ENCODE data around the gene CRY1.

CRY1 gene

DNA sequence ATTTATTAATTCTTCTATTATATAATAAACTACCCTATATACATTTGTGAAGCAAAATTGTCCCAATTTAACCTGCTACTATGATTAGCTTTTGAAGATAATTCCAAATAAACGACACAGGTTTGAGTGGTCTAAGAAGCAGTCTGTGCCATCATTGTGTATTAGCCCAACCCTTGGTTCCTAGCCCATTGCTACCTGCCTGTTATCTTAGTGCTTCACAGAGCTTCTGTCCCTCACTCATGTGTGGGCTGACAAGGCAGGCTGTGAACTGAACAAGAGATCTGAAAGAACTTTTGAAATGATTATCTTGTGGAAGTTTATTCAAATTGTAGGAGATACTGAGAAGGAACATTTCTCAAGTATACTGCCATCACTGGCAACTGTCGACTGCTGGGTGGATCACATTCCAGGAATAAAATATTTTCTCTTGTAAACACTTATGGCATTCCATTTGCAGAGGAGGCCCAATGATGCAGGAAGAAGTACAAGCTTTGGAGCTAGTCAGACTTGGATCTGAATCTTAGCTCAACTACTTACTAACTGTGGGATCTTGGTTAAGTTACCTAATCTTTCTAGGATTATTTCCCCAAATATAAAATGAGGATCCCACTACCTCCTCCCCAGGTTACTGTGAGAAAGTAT is 98.6 kb downstream of the CRY1 start:
- FAIRE-seq, result no peak
- DNase-seq (ENCODE audit: insufficient read length, low spot score), result no peak
- TF ChIP-seq POLR2A (IDR thresholded peaks at IDR 0.05; ENCODE audit: low read depth, low read length) (no peak), TAF1 (IDR thresholded peaks at IDR 0.05; ENCODE audit: low read depth, low read length) (no peak), PAX5 (IDR thresholded peaks at IDR 0.05; ENCODE audit: insufficient read depth, low read length, severe bottlenecking) (no peak), POLR2AphosphoS5 (IDR thresholded peaks at IDR 0.05; ENCODE audit: low read depth, low read length) (no peak), SPI1 (IDR thresholded peaks at IDR 0.05; ENCODE audit: low read depth, low read length) (no peak), POU2F2 (IDR thresholded peaks at IDR 0.05; ENCODE audit: low read depth, low read length) (no peak)

DNA sequence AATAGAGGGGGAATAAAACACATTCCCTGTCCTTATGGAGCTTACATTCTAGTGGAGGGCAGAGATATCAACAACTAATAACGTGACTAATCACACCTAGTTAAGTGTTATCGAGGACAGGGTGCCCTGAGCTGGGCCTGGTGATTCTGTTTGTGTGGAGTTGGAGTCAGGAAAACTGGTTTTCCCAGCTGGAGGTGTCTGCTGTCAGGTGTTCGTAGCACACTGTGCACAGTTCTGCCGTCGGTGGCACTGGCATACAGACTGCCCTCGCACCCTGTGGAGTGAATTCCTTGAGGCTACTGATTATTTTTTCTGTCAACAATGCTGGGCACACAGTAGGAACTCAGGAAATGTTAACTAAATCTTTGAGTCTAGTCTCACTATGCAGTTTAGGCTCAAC is 105.5 kb downstream of the CRY1 start:
- DNase-seq (ENCODE audit: insufficient read length, low spot score), result no peak
- no peak for TF ChIP-seq PAX5 (IDR thresholded peaks at IDR 0.05; ENCODE audit: insufficient read depth, low read length, severe bottlenecking)
- TF ChIP-seq POLR2A (IDR thresholded peaks at IDR 0.05; ENCODE audit: low read depth, low read length), result no peak
- TF ChIP-seq POLR2AphosphoS5 (IDR thresholded peaks at IDR 0.05; ENCODE audit: low read depth, low read length), result no peak
- TF ChIP-seq POU2F2 (IDR thresholded peaks at IDR 0.05; ENCODE audit: low read depth, low read length), result no peak
- TF ChIP-seq SPI1 (IDR thresholded peaks at IDR 0.05; ENCODE audit: low read depth, low read length), result no peak
- TF ChIP-seq TAF1 (IDR thresholded peaks at IDR 0.05; ENCODE audit: low read depth, low read length), result no peak
- no peak for FAIRE-seq

DNA sequence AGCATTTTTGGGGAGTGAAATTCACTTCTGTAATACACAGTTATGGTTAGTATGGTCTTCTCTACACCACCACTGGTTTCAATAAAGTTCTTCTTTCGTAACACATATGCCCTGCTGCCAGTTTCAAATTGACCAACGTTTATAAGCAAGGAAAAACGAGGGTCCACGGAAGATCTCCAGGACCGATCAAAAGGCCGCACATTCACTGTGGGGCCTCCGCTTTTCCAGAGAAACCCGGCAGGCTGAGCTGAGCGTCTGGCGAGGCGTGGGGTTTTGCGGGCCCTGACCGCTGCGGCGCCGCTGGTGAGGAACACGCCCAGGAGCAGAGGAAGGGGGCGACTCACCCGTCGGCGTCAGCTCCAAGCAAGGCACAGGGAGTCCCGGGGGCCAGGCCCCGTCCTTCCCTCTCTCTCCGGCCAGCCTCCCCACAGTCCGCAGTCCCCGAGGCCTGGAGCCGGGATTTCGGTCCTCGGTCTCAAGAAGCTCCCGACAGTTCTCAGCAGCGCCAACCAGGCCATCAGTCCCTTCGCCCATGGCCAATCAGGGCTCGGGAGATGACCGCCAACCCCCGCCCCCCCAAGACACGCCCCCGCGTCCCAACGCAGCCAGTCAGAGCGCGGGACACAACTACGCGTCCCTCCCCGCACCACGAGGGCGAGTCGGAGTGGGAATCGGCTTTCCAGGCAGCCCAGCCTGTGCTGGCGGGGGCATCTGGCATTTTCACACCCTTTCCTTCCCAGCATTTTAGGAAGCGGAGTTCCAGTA is 106.5 kb downstream of the CRY1 start, which contains the start of gene MTERF2:
MTERF2 (minus strand) TSS at position 522 of the 765 bp plus-strand sequence. CDS start 8,432 bp downstream, outside the sequence.
- DNase-seq (ENCODE audit: insufficient read length, low spot score) (peak; percentile 86), FAIRE-seq (peak; percentile 95)
- TF ChIP-seq POLR2AphosphoS5 (IDR thresholded peaks at IDR 0.05; ENCODE audit: low read depth, low read length) (no peak), SPI1 (IDR thresholded peaks at IDR 0.05; ENCODE audit: low read depth, low read length) (no peak), TAF1 (IDR thresholded peaks at IDR 0.05; ENCODE audit: low read depth, low read length) (no peak), POLR2A (IDR thresholded peaks at IDR 0.05; ENCODE audit: low read depth, low read length) (no peak), POU2F2 (IDR thresholded peaks at IDR 0.05; ENCODE audit: low read depth, low read length) (no peak), PAX5 (IDR thresholded peaks at IDR 0.05; ENCODE audit: insufficient read depth, low read length, severe bottlenecking) (no peak)

DNA sequence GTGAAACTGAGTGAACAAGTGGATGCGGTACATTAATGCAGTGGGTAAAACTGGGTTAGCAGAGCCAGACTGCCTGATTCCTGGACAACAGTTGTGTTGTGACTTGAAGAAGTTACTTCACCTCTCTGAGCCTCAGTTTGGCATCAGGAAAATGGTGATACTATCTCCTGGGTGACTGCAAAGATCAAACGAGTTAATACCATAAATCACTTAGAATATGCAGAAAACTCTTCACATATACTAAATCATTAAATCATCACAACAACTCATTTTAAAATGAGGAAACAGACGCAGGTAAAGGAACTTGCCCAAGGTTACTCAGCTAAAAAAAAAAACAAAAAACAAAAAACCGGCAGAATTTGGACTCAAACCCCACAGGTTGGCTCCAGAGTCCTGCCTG is 107.2 kb downstream of the CRY1 start:
- FAIRE-seq (no peak), DNase-seq (ENCODE audit: insufficient read length, low spot score) (no peak)
- TF ChIP-seq POU2F2 (IDR thresholded peaks at IDR 0.05; ENCODE audit: low read depth, low read length), result no peak
- no peak for TF ChIP-seq SPI1 (IDR thresholded peaks at IDR 0.05; ENCODE audit: low read depth, low read length)
- no peak for TF ChIP-seq POLR2AphosphoS5 (IDR thresholded peaks at IDR 0.05; ENCODE audit: low read depth, low read length)
- no peak for TF ChIP-seq TAF1 (IDR thresholded peaks at IDR 0.05; ENCODE audit: low read depth, low read length)
- TF ChIP-seq POLR2A (IDR thresholded peaks at IDR 0.05; ENCODE audit: low read depth, low read length), result no peak
- TF ChIP-seq PAX5 (IDR thresholded peaks at IDR 0.05; ENCODE audit: insufficient read depth, low read length, severe bottlenecking), result no peak

DNA sequence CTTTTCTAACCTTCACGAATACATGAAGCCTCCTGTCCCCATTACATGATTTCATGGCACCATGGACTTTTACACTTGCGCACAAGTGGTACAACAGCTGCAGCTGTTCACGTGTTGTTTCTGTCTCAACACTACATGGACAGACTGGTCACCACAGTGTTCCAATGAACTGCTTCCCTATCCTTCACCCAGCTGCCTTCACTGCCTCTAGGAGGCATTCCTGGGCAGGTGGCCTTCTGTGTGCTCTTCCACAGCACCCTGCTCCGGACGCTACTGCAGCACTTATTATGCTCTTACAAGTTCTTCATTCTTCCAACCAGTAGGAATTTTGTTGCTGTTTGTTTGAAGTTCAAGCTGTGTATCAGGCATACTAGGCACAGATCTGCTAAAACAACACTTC is 107.9 kb downstream of the CRY1 start:
- DNase-seq (ENCODE audit: insufficient read length, low spot score) (no peak), FAIRE-seq (no peak)
- TF ChIP-seq SPI1 (IDR thresholded peaks at IDR 0.05; ENCODE audit: low read depth, low read length), result no peak
- TF ChIP-seq POU2F2 (IDR thresholded peaks at IDR 0.05; ENCODE audit: low read depth, low read length), result no peak
- no peak for TF ChIP-seq TAF1 (IDR thresholded peaks at IDR 0.05; ENCODE audit: low read depth, low read length)
- no peak for TF ChIP-seq POLR2AphosphoS5 (IDR thresholded peaks at IDR 0.05; ENCODE audit: low read depth, low read length)
- no peak for TF ChIP-seq POLR2A (IDR thresholded peaks at IDR 0.05; ENCODE audit: low read depth, low read length)
- no peak for TF ChIP-seq PAX5 (IDR thresholded peaks at IDR 0.05; ENCODE audit: insufficient read depth, low read length, severe bottlenecking)

DNA sequence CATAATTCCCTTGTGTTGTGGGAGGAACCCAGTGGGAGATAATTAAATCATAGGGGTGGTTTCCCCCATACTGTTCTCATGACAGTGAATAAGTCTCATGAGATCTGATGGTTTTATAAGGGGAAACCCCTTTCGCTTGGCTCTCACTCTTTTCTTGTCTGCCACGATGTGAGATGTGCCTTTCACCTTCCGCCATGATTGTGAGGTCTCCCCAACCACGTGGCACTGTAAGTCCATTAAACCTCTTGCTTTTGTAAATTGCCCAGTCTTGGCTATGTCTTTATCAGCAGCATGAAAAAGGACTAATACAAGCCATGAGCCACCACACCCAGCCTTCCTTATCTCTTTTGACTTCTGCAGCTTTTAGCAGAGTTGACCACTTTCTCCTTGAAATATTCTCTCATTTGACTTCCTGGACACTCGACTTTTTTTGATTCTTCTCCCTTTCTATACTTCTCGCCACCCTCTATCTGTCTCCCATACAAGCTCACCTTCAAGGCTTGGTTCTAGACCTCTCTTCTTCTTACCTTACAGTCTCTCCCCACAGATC is 108.7 kb downstream of the CRY1 start:
- FAIRE-seq (no peak), DNase-seq (ENCODE audit: insufficient read length, low spot score) (no peak)
- no peak for TF ChIP-seq SPI1 (IDR thresholded peaks at IDR 0.05; ENCODE audit: low read depth, low read length)
- TF ChIP-seq POLR2A (IDR thresholded peaks at IDR 0.05; ENCODE audit: low read depth, low read length), result no peak
- TF ChIP-seq POU2F2 (IDR thresholded peaks at IDR 0.05; ENCODE audit: low read depth, low read length), result no peak
- no peak for TF ChIP-seq PAX5 (IDR thresholded peaks at IDR 0.05; ENCODE audit: insufficient read depth, low read length, severe bottlenecking)
- TF ChIP-seq POLR2AphosphoS5 (IDR thresholded peaks at IDR 0.05; ENCODE audit: low read depth, low read length), result no peak
- no peak for TF ChIP-seq TAF1 (IDR thresholded peaks at IDR 0.05; ENCODE audit: low read depth, low read length)

DNA sequence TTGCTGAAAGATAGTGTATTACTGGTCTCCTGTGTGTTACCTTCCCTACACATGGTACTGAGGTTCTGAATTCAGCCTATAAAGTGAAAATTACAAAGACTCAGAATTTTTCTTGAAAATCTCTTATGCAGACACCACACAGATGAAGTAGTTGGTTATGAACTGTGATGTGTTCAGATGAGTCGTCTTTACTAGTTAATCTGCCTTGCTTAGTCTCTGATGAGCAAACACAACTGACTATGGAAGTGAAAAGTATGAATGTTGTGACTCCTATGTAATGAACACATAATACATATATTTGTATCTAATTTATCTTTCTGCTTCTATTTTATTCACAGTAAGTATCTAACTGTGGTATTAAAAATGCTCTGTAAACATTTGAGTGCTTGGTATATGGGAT is 111.1 kb downstream of the CRY1 start:
- FAIRE-seq (no peak), DNase-seq (ENCODE audit: insufficient read length, low spot score) (no peak)
- TF ChIP-seq POLR2AphosphoS5 (IDR thresholded peaks at IDR 0.05; ENCODE audit: low read depth, low read length), result no peak
- TF ChIP-seq POU2F2 (IDR thresholded peaks at IDR 0.05; ENCODE audit: low read depth, low read length), result no peak
- no peak for TF ChIP-seq PAX5 (IDR thresholded peaks at IDR 0.05; ENCODE audit: insufficient read depth, low read length, severe bottlenecking)

DNA sequence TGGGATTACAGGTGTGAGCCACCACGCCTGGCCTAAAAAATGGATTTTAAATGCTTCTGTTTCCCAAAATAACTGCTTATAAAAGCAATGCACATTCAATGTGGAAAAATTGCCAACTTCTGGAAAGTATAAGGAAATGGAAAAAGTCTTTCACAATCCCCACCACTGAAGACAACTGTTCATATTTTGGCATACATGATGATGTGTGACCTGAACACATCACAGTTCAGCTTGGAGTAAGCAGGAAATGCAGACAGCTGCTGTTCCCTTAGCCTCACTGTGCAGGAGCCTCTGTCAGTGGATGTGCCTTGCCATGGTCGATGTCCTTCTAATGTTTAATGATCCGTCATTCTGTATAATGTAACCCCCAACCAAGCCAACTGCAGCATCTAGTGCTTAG is 111.6 kb downstream of the CRY1 start:
- FAIRE-seq (no peak), DNase-seq (ENCODE audit: insufficient read length, low spot score) (no peak)
- TF ChIP-seq PAX5 (IDR thresholded peaks at IDR 0.05; ENCODE audit: insufficient read depth, low read length, severe bottlenecking), result no peak

DNA sequence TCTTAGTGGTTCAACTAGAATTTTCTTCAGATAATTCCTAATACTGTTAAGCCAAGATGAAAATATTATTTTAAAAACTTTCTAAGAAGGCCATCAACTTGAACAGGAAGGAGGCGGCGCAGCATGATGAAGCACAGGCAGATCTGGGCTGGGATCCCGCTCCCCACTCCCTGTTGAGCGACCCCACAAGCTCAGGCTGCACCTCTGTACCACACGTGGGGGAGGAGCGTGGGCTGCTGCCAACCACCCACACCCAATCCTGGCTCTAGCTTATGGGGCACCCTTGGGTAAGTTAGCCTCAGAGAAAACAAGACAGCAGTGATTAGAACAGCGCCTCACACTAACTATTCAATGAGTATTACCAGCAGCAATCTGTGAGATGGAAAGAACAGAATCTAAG is 112.4 kb downstream of the CRY1 start:
- DNase-seq (ENCODE audit: insufficient read length, low spot score), result no peak
- FAIRE-seq, result no peak
- no peak for TF ChIP-seq SPI1 (IDR thresholded peaks at IDR 0.05; ENCODE audit: low read depth, low read length)
- no peak for TF ChIP-seq POLR2A (IDR thresholded peaks at IDR 0.05; ENCODE audit: low read depth, low read length)
- TF ChIP-seq TAF1 (IDR thresholded peaks at IDR 0.05; ENCODE audit: low read depth, low read length), result no peak
- TF ChIP-seq POLR2AphosphoS5 (IDR thresholded peaks at IDR 0.05; ENCODE audit: low read depth, low read length), result no peak
- no peak for TF ChIP-seq PAX5 (IDR thresholded peaks at IDR 0.05; ENCODE audit: insufficient read depth, low read length, severe bottlenecking)
- no peak for TF ChIP-seq POU2F2 (IDR thresholded peaks at IDR 0.05; ENCODE audit: low read depth, low read length)
